T-cell (primary cell): ENCODE results near the gene PCLO. TPM values are rescaled to one million over a fixed set of nuclear protein-coding genes. Genes with fewer than 3 reads are reported as not detected.

Experiments
- ATAC-seq, 4 experiments: fragments of 200-7000 bp in 3 of 4; fragments of 150-1000 bp in 1 of 4; cut with Tn5 transposase; replicated peaks in 1 of 4; 1 replicate in 3 of 4; 2 replicates in 1 of 4; pipeline ENCODE4 v1.10.0; 2021; ENCODE audit warnings: moderate library complexity in 3 of 4, mild to moderate bottlenecking in 2 of 4, moderate number of reproducible peaks in 1 of 4
- CTCF ChIA-PET, 2 donors: fragments of 300-600 bp; sonication (Branson Sonifier 250); formaldehyde crosslinking; loops; one replicate each; lab custom pipeline; 2022; ENCODE audit warnings: antibody characterized with exemption in 2 of 2; lab: Charles Lee
- POLR2A ChIA-PET, 2 donors: fragments of 300-600 bp; sonication (Branson Sonifier 250); formaldehyde crosslinking; loops; one replicate each; lab custom pipeline; 2022; ENCODE audit warnings: antibody characterized with exemption in 2 of 2; lab: Charles Lee
- DNase-seq, 35 experiments: peaks; one replicate each; pipeline versions ENCODE4 v3.0.0 to v3.0.0-alpha.2; 2013 to 2023
- H3K27ac ChIP-seq: one replicate; pipeline ENCODE4 v1.5.1; 2013; ENCODE audit warnings: low read length
- H3K27me3 ChIP-seq, 2 experiments: replicated peaks in 1 of 2; 1 replicate in 1 of 2; 2 replicates in 1 of 2; pipeline versions ENCODE4 v1.6.1 to v1.7.0; 2013; ENCODE audit warnings: low read length in 1 of 2, mixed read lengths in 1 of 2; ENCODE audit not compliant: control insufficient read depth in 2 of 2, insufficient read depth in 2 of 2; ENCODE audit errors: extremely low read depth in 1 of 2
- H3K36me3 ChIP-seq, 2 donors: 1 replicate in 1 of 2; 2 replicates in 1 of 2; pipeline versions ENCODE4 v1.6.1 to v1.7.0; 2013; ENCODE audit warnings: low read length in 1 of 2; ENCODE audit not compliant: control insufficient read depth in 2 of 2, insufficient read depth in 1 of 2; ENCODE audit errors: extremely low read depth in 1 of 2
- H3K4me1 ChIP-seq, 2 experiments: 1 replicate in 1 of 2; 2 replicates in 1 of 2; pipeline versions ENCODE4 v1.6.1 to v1.7.0; 2013; ENCODE audit warnings: low read length in 2 of 2, mixed read lengths in 1 of 2; ENCODE audit not compliant: insufficient read depth in 2 of 2, control insufficient read depth in 1 of 2; ENCODE audit errors: extremely low read depth in 1 of 2
- H3K4me3 ChIP-seq, 2 donors: 1 replicate in 1 of 2; 2 replicates in 1 of 2; pipeline versions ENCODE4 v1.5.1 to v1.7.0; 2013; ENCODE audit warnings: mild to moderate bottlenecking in 2 of 2, low read length in 1 of 2, moderate library complexity in 1 of 2; ENCODE audit not compliant: control insufficient read depth in 1 of 2; ENCODE audit errors: extremely low read depth in 1 of 2
- H3K9me3 ChIP-seq: 2 replicates; pipeline ENCODE4 v1.7.0; 2013
- H3K27ac Mint-ChIP-seq, 2 donors: one replicate each; pipeline ENCODE4 v1.8.0; 2020 to 2021; ENCODE audit warnings: mild to moderate bottlenecking in 2 of 2, mixed read lengths in 2 of 2
- H3K27me3 Mint-ChIP-seq, 2 donors: one replicate each; pipeline ENCODE4 v1.8.0; 2021 to 2022; ENCODE audit warnings: mixed read lengths in 2 of 2
- H3K36me3 Mint-ChIP-seq: one replicate; pipeline ENCODE4 v1.8.0; 2021; ENCODE audit warnings: mixed read lengths
- H3K4me1 Mint-ChIP-seq, 3 donors: one replicate each; pipeline ENCODE4 v1.8.0; 2020 to 2022; ENCODE audit warnings: mixed read lengths in 3 of 3, mild to moderate bottlenecking in 1 of 3
- H3K4me3 Mint-ChIP-seq, 3 donors: one replicate each; pipeline ENCODE4 v1.8.0; 2020 to 2022; ENCODE audit warnings: mild to moderate bottlenecking in 3 of 3, mixed read lengths in 3 of 3, moderate library complexity in 3 of 3
- H3K9me3 Mint-ChIP-seq, 3 donors: one replicate each; pipeline ENCODE4 v1.8.0; 2020 to 2022; ENCODE audit warnings: mixed read lengths in 3 of 3
- WGBS: methylation state at CpG from one replicate; pipeline ENCODE4 v1.1.5; 2013; ENCODE audit warnings: missing lambda C conversion rate; ENCODE audit not compliant: insufficient coverage; 5-methylcytosine and 5-hydroxymethylcytosine counted together
- total RNA-seq, 35 experiments: library from RNA in 6 of 35; stranded (reverse) in 6 of 35; fragments of 120-200 nt in 1 of 35; gene quantifications; one replicate each; pipeline versions ENCODE4 v1.2.1 to v1.2.4 and lab custom pipeline; 2013 to 2026

PCLO gene
- total RNA-seq, 5 donors from 2014 or later (not counting 1 experiment from before 2014, with no cell fraction given), result 0.03 to 0.05 (median 0.03) TPM; not detected in 1

DNA sequence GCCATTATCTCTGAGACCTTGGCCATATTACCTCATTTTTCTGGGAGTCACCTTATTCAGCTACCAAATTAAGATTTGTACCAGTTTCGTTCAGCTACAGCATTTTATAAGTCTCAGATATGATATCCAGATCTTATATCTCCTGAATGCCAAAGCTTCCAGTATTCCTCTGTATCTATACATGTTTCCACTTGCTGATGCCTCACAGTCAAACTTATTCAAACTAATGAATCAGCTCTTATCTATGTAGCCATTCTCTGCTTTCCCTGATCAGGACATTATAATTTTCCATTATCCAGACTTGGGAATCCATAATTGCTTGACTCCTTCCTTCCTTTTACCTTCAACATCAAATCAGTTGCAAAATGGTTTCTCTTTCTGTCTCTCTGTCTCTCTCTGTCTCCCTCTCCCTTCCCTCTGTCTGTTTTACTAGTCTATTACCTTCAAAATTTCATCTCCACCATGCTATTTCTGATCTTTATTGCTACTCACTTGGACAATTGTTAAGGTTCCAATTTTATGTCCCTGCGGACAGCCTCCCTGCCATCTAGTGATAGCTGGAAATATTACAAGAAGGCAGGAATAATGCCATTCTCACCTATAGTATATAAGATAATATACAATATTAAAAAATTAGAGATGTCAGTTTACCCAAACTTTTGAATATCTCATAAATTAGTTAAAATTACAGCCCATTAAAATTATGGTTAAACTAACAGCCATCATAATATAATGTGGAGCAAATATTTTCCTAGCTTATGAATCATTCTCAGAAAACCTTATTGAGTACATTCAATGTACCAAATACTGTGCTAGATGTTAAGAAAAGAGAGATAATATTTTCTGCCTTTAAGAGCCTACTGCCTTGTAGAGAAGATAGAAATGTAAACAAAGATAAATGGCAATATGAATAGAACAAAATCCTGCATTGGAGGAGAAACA, 89.8 kb downstream of the PCLO start:
- no peaks in the 10 kb centered on the region for H3K9me3 ChIP-seq
- H3K4me1 Mint-ChIP-seq, result no peaks in the 10 kb centered on the region
- no peak for DNase-seq
- no peaks in the 10 kb centered on the region for H3K4me1 ChIP-seq
- H3K27ac Mint-ChIP-seq, result no peak overlapping the region
- no peak overlapping the region for H3K27ac ChIP-seq
- H3K4me3 ChIP-seq, result no peak overlapping the region
- H3K9me3 Mint-ChIP-seq, result peaks cover 10 to 15% (median 10%) of the 10 kb centered on the region in 3 donors
- ChIA-PET POLR2A (no interaction called here), CTCF (no interaction called here)
- no peak for ATAC-seq
- 33% methylated on average over 1 of the region's 2 CpGs for WGBS
- no peaks in the 10 kb centered on the region for H3K27me3 Mint-ChIP-seq
- no peak overlapping the region for H3K4me3 Mint-ChIP-seq
- H3K27me3 ChIP-seq, result no peaks in the 10 kb centered on the region
- H3K36me3 ChIP-seq, result no peaks in the 10 kb centered on the region
- no peaks in the 10 kb centered on the region for H3K36me3 Mint-ChIP-seq

DNA sequence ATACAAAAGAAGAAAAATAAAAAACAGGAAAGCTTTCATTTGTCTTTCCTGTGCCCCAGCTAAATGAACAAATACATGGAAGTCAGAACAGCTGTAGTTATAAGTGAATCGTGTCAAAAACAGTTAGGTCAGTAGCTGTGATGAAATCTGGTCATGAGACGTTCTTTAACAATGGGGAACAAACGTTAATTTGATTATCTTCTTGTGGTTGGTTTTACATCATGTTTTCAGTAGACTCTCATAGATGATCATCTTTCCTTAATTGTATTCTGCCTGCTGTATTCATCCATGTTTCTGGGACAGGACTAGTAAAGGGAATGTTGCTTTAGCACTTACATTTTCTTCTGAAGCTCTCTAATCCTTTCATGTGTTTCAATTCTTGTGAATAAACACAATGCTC, 97.0 kb downstream of the PCLO start:
- no peaks in the 10 kb centered on the region for H3K27me3 ChIP-seq
- H3K9me3 Mint-ChIP-seq, result peaks cover 0 to 16% (median 4%) of the 10 kb centered on the region in 3 donors
- H3K27ac Mint-ChIP-seq, result no peak overlapping the region
- 33% methylated on average over 2 of the region's 3 CpGs for WGBS
- no peak overlapping the region for H3K4me3 ChIP-seq
- H3K9me3 ChIP-seq, result no peaks in the 10 kb centered on the region
- no peak overlapping the region for H3K27ac ChIP-seq
- no peaks in the 10 kb centered on the region for H3K27me3 Mint-ChIP-seq
- no peaks in the 10 kb centered on the region for H3K36me3 Mint-ChIP-seq
- ChIA-PET CTCF (no interaction called here), POLR2A (no interaction called here)
- DNase-seq, result no peak
- no peaks in the 10 kb centered on the region for H3K36me3 ChIP-seq
- no peaks in the 10 kb centered on the region for H3K4me1 Mint-ChIP-seq
- H3K4me3 Mint-ChIP-seq, result no peak overlapping the region
- no peaks in the 10 kb centered on the region for H3K4me1 ChIP-seq
- ATAC-seq, result no peak

DNA sequence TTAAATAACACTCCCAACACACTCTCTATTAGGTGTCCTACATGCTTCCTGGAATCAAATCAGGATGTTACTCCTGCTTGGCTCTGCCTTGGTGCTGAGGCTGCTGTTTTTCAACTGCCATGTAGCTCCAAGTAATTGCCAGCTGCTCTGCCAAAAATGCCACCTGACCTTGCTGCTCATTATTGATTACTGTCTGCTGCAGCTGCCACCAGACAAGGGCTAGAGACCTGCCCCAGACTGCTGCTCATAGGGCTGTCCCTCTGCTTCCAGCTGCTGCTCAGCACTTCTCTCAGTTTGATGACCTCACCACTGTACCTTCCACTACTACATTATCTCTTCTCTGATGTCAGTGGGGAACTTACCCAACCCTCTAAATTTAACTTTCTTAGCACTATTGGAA, 102.5 kb downstream of the PCLO start:
- H3K27ac ChIP-seq, result no peak overlapping the region
- ChIA-PET CTCF (no interaction called here), POLR2A (no interaction called here)
- Mint-ChIP-seq H3K27ac (no peak overlapping the region), H3K4me3 (no peak overlapping the region), H3K27me3 (no peaks in the 10 kb centered on the region), H3K36me3 (no peaks in the 10 kb centered on the region), H3K4me1 (no peaks in the 10 kb centered on the region), H3K9me3 (peaks cover 4 to 10% (median 8%) of the 10 kb centered on the region in 3 donors)
- no peak for ATAC-seq
- DNase-seq, result no peak
- no peaks in the 10 kb centered on the region for H3K4me1 ChIP-seq
- no peak overlapping the region for H3K4me3 ChIP-seq
- no peaks in the 10 kb centered on the region for H3K27me3 ChIP-seq
- H3K9me3 ChIP-seq, result no peaks in the 10 kb centered on the region
- no peaks in the 10 kb centered on the region for H3K36me3 ChIP-seq

DNA sequence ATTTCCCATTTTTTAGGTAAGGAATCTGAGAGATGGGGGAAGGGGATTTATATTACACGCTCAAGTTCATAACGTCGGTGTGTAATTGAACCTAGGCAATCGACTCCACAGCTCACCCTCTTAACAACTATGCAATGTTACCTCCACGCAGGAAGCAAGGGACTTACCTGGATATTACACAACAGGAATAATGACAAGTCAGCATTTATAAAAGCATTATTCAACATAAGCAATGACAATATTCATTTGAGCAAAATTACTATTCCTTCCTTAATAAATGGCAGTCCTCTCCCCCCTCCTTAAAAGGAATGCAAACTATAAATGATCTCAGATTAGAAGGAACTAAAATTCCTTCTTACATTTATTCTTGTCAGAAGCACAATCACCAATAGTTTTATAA, 104.0 kb downstream of the PCLO start:
- H3K27ac Mint-ChIP-seq, result no peak overlapping the region
- no peaks in the 10 kb centered on the region for H3K9me3 ChIP-seq
- no peaks in the 10 kb centered on the region for H3K27me3 ChIP-seq
- CTCF ChIA-PET, result no interaction called here
- no peaks in the 10 kb centered on the region for H3K36me3 ChIP-seq
- no peaks in the 10 kb centered on the region for H3K4me1 Mint-ChIP-seq
- H3K4me3 Mint-ChIP-seq, result no peak overlapping the region
- POLR2A ChIA-PET, result no interaction called here
- ATAC-seq, result no peak
- DNase-seq, result no peak
- no peak overlapping the region for H3K4me3 ChIP-seq
- no peak overlapping the region for H3K27ac ChIP-seq
- no peaks in the 10 kb centered on the region for H3K36me3 Mint-ChIP-seq
- peaks cover 4 to 8% (median 4%) of the 10 kb centered on the region in 3 donors for H3K9me3 Mint-ChIP-seq
- WGBS, result 80% methylated on average over 1 of the region's 5 CpGs
- H3K27me3 Mint-ChIP-seq, result no peaks in the 10 kb centered on the region
- no peaks in the 10 kb centered on the region for H3K4me1 ChIP-seq

DNA sequence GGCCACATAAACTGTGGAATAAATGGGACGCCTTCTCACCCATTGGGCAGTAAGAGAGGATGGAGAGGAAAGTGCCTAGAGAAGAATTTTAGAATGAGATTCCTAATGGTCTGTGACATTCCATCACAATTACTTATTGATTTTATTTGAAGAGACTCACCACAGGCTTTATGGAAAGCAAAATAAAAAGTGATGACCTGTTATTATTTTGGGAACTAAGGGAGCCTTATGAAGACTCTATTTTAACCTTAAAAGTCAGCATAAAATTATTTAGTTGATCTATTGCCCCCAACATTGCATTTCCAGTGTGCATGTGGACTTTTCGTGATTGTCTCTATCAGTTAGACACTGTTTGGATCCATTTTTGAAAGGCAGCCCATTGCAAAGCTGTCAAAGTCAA, 107.5 kb downstream of the PCLO start:
- Histone ChIP-seq H3K27ac (no peak overlapping the region), H3K4me1 (no peaks in the 10 kb centered on the region), H3K36me3 (no peaks in the 10 kb centered on the region), H3K9me3 (no peaks in the 10 kb centered on the region), H3K4me3 (no peak overlapping the region), H3K27me3 (no peaks in the 10 kb centered on the region)
- CTCF ChIA-PET, result no interaction called here
- POLR2A ChIA-PET, result no interaction called here
- H3K4me1 Mint-ChIP-seq, result no peaks in the 10 kb centered on the region
- no peak for ATAC-seq
- no peak overlapping the region for H3K27ac Mint-ChIP-seq
- peaks cover 4 to 5% (median 5%) of the 10 kb centered on the region in 3 donors for H3K9me3 Mint-ChIP-seq
- WGBS, result no CpG with 5 or more reads among the region's 2 CpGs
- H3K4me3 Mint-ChIP-seq, result no peak overlapping the region
- H3K27me3 Mint-ChIP-seq, result no peaks in the 10 kb centered on the region
- DNase-seq, result no peak
- no peaks in the 10 kb centered on the region for H3K36me3 Mint-ChIP-seq

DNA sequence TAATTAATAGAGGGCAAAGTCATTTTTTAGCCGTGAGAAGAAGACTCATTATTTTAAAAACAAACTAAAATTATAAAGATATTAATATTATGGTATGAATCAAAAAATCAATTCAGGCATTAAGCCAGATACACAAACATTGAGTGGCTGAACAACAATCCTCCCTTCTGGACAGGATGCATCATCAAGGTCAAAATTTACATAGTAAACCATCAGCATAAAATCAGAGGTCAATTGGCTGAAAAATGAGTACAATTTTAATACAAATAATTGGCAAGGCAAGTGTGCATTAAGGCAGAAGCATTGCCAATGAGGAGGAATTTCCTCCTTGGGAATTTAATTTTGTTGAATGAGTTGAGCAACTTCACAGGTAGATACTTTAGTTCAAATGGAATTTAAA, 108.2 kb downstream of the PCLO start:
- Histone ChIP-seq H3K27ac (no peak overlapping the region), H3K4me1 (no peaks in the 10 kb centered on the region), H3K4me3 (no peak overlapping the region), H3K9me3 (no peaks in the 10 kb centered on the region), H3K27me3 (no peaks in the 10 kb centered on the region), H3K36me3 (no peaks in the 10 kb centered on the region)
- DNase-seq, result no peak
- no peaks in the 10 kb centered on the region for H3K27me3 Mint-ChIP-seq
- peaks cover 4 to 7% (median 5%) of the 10 kb centered on the region in 3 donors for H3K9me3 Mint-ChIP-seq
- no CpG with 5 or more reads among the region's 1 CpG for WGBS
- ATAC-seq, result no peak
- ChIA-PET CTCF (no interaction called here), POLR2A (no interaction called here)
- H3K4me1 Mint-ChIP-seq, result no peaks in the 10 kb centered on the region
- H3K36me3 Mint-ChIP-seq, result no peaks in the 10 kb centered on the region
- H3K27ac Mint-ChIP-seq, result no peak overlapping the region
- H3K4me3 Mint-ChIP-seq, result no peak overlapping the region
